Measurements from ENCODE around the gene MTNR1A. TPM values are rescaled to one million over a fixed set of nuclear protein-coding genes. Genes with fewer than 3 reads are reported as not detected.

MTNR1A gene
- total and polyA plus RNA-seq, 9 of the 15 experiments (the other 6 are each of a cell fraction or from before 2014, with no cell fraction given) = 0.09 to 0.12 (median 0.10) TPM; not detected in 5

DNA sequence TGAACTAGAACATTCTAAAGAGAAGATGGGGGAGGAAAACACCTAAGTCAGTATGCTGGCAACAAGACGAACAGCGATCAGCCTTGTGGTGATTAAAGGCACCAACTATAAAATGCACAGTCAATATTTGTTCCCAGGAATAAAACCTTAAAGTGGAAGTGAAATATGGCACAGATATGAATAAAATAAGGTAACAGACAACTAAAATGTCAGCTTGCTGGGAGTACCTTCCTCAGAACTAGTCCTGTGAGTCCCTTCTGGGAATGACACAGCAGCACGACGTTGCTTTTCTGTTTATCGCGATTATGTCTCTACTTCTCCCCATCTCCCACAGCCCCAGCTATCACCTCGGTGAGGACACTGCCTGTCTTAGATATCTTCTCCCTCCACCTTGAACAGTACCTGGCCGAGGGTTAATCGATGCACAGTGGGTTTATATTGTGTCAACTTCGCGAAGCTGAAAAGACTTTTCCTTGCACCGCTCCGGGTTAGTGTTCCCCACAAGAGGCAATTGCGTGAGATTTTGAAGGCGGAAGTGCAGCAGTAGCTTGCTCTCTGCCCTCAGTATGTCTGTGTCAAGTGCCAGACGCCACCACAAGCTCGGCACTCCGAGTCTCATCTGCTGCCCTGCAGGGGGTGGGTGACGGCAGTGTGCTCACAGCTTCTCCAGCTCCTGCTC, 17.4 kb downstream of the MTNR1A start (continued):
- no peak for TF ChIP-seq PCBP1 (IDR thresholded peaks at IDR 0.05; ENCODE audit: low read depth, low read length, poor library complexity, severe bottlenecking)
- no peak for TF ChIP-seq MCM2 (IDR thresholded peaks at IDR 0.05; ENCODE audit: low read depth)
- no peak for TF ChIP-seq MBD2 (IDR thresholded peaks at IDR 0.05; ENCODE audit: borderline replicate concordance, low read depth)
- TF ChIP-seq HSF4 (CRISPR knock-in tag; IDR thresholded peaks at IDR 0.05; ENCODE audit: borderline replicate concordance) = no peak
- TF ChIP-seq ZNF57 (CRISPR knock-in tag; IDR thresholded peaks at IDR 0.05) = no peak
- no peak for TF ChIP-seq ZNF830 (CRISPR knock-in tag; IDR thresholded peaks at IDR 0.05)
- no peak for TF ChIP-seq THRAP3 (IDR thresholded peaks at IDR 0.05; ENCODE audit: borderline replicate concordance)
- no peak for TF ChIP-seq ZFX (CRISPR knock-in tag; IDR thresholded peaks at IDR 0.05)
- TF ChIP-seq, protein P1, sequence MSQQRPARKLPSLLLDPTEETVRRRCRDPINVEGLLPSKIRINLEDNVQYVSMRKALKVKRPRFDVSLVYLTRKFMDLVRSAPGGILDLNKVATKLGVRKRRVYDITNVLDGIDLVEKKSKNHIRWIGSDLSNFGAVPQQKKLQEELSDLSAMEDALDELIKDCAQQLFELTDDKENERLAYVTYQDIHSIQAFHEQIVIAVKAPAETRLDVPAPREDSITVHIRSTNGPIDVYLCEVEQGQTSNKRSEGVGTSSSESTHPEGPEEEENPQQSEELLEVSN (IDR thresholded peaks at IDR 0.05; ENCODE audit: borderline replicate concordance in 1 of 2, extremely low read depth in 1 of 2, insufficient read depth in 1 of 2, insufficient read length in 1 of 2, low read depth in 1 of 2, low read length in 1 of 2, poor library complexity in 1 of 2, severe bottlenecking in 1 of 2) = peak in 1 of 2 experiments; percentile 18
- TF ChIP-seq HNRNPL (IDR thresholded peaks at IDR 0.05; ENCODE audit: low read depth, low read length) = no peak
- TF ChIP-seq ARID3A (IDR thresholded peaks at IDR 0.05; ENCODE audit: borderline replicate concordance, low read depth, low read length) = no peak
- no peak for TF ChIP-seq ETS1 (conservative IDR thresholded peaks at IDR 0.05; ENCODE audit: control insufficient read depth, low read depth, low read length)
- TF ChIP-seq, protein P2, sequence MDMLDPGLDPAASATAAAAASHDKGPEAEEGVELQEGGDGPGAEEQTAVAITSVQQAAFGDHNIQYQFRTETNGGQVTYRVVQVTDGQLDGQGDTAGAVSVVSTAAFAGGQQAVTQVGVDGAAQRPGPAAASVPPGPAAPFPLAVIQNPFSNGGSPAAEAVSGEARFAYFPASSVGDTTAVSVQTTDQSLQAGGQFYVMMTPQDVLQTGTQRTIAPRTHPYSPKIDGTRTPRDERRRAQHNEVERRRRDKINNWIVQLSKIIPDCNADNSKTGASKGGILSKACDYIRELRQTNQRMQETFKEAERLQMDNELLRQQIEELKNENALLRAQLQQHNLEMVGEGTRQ (CRISPR knock-in tag; IDR thresholded peaks at IDR 0.05) = no peak
- no peak for TF ChIP-seq ZNF146 (CRISPR knock-in tag; IDR thresholded peaks at IDR 0.05; ENCODE audit: unreplicated experiment)
- no peak for TF ChIP-seq ZNF717 (CRISPR knock-in tag; IDR thresholded peaks at IDR 0.05)
- peak; percentile 77 for TF ChIP-seq ZBTB17 (CRISPR knock-in tag; IDR thresholded peaks at IDR 0.05)
- TF ChIP-seq, protein P3, sequence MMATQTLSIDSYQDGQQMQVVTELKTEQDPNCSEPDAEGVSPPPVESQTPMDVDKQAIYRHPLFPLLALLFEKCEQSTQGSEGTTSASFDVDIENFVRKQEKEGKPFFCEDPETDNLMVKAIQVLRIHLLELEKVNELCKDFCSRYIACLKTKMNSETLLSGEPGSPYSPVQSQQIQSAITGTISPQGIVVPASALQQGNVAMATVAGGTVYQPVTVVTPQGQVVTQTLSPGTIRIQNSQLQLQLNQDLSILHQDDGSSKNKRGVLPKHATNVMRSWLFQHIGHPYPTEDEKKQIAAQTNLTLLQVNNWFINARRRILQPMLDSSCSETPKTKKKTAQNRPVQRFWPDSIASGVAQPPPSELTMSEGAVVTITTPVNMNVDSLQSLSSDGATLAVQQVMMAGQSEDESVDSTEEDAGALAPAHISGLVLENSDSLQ (IDR thresholded peaks at IDR 0.05) = peak; percentile 27; the same call in 1 of the 2 replicates
- TF ChIP-seq NUFIP1 (IDR thresholded peaks at IDR 0.05; ENCODE audit: partially characterized antibody) = no peak
- peak; percentile 71 for TF ChIP-seq ZNF316 (IDR thresholded peaks at IDR 0.05)
- TF ChIP-seq ZNF79 (CRISPR knock-in tag; IDR thresholded peaks at IDR 0.05; ENCODE audit: low read depth) = no peak
